GM19463 (cell line): ENCODE measurements around the gene TIMP3.

Source experiments
- ATAC-seq: cut with Tn5 transposase; IDR thresholded peaks from one replicate; pipeline ENCODE4 v1.9.1; 2021; ENCODE audit warnings: mild to moderate bottlenecking, moderate library complexity; ENCODE audit not compliant: unreplicated experiment

The TIMP3 gene

GRCh38 chr22:32877196-32877595, 75.7 kb downstream of the TIMP3 start:
- no peak for ATAC-seq

- ATAC-seq: no peak
Measured at GRCh38 chr22:32879550-32879949, 78.0 kb downstream of the TIMP3 start.

- no peak for ATAC-seq
Measured at GRCh38 chr22:32880061-32880460, 78.6 kb downstream of the TIMP3 start.

- ATAC-seq: no peak
Measured at GRCh38 chr22:32880505-32880892, 79.0 kb downstream of the TIMP3 start.

GRCh38 chr22:32880893-32881596, 79.5 kb downstream of the TIMP3 start:
- no peak for ATAC-seq

- no peak for ATAC-seq
Measured at GRCh38 chr22:32882360-32882755, 80.9 kb downstream of the TIMP3 start.

- no peak for ATAC-seq
Measured at GRCh38 chr22:32882774-32883530, 81.4 kb downstream of the TIMP3 start.

GRCh38 chr22:32887324-32887980, 85.9 kb downstream of the TIMP3 start:
- no peak for ATAC-seq

- no peak for ATAC-seq
Measured at GRCh38 chr22:32888976-32889375, 87.5 kb downstream of the TIMP3 start.

- ATAC-seq: no peak
Measured at GRCh38 chr22:32896891-32897290, 95.4 kb downstream of the TIMP3 start.

GRCh38 chr22:32897400-32897799, 95.9 kb downstream of the TIMP3 start:
- no peak for ATAC-seq

GRCh38 chr22:32900886-32901635, 99.6 kb downstream of the TIMP3 start:
- ATAC-seq: no peak

- ATAC-seq: no peak
Measured at GRCh38 chr22:32901925-32902324, 100.4 kb downstream of the TIMP3 start.

- no peak for ATAC-seq
Measured at GRCh38 chr22:32903507-32903906, 102.0 kb downstream of the TIMP3 start.

GRCh38 chr22:32904044-32904443, 102.5 kb downstream of the TIMP3 start:
- ATAC-seq: no peak

- ATAC-seq: no peak
Measured at GRCh38 chr22:32905400-32905799, 103.9 kb downstream of the TIMP3 start.

GRCh38 chr22:32909581-32910428, 108.3 kb downstream of the TIMP3 start:
- ATAC-seq: no peak

GRCh38 chr22:32910429-32910772, 108.9 kb downstream of the TIMP3 start:
- no peak for ATAC-seq

GRCh38 chr22:32911503-32911902, 110.0 kb downstream of the TIMP3 start:
- no peak for ATAC-seq
